GM19438 (cell line): Measurements from ENCODE around the gene PIPOX.
"Not testable (repeated sequence)": the region's sequence is repeated elsewhere in the genome, so short reads cannot be mapped to it uniquely, and the experiment has no call there.

ENCODE experiments used
- ATAC-seq: cut with Tn5 transposase; IDR thresholded peaks from one replicate; pipeline ENCODE4 v1.9.1; 2021; ENCODE audit warnings: low read depth; ENCODE audit not compliant: unreplicated experiment

The PIPOX gene

DNA sequence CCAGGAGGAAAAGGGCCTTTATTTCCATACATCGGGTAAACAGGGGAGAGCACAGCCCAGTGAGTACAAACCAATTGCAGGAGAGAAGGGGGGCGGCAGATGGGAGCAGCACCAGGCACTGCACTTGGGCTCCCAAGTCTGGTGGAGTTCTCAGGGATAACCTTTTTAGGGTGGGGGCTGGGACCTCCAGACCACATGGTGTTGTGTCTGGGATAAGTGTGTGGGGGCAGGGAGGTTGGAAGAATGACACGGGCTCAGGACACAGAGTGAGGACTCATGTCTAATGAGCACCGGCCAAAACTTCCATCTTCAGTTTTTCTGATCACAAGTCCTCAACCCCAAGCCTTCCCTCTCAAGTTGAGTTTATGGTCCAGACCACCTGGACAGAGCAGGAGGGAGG lies 30.6 kb downstream of the PIPOX start:
- ATAC-seq = no peak

GRCh38 chr17:29074488-29074887 lies 31.5 kb downstream of the PIPOX start:
- ATAC-seq = no peak

GRCh38 chr17:29076087-29076486 lies 33.1 kb downstream of the PIPOX start:
- ATAC-seq = no peak

DNA sequence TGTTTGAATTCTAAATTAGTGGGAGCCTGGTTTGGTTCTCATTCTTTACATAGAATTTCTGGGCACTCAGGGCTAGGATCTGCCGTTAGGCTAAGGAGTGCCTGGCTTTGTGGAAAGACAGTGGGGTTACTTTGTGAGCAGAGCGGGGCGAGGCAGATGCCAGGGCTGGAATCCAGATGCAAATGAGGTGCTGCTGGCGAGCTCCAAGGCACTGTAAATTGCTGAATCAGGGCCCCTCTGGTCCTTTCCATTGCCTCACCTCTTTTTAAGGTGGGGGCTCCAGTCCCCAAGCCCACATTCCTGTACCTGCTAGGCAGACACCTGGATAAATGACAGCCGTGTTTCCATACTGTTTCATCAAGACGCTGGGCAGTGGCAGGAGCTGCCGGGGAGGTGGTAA lies 33.8 kb downstream of the PIPOX start:
- ATAC-seq = no peak

- no peak for ATAC-seq
Observed at GRCh38 chr17:29077320-29077719, 34.4 kb downstream of the PIPOX start.

GRCh38 chr17:29078183-29079045 lies 35.5 kb downstream of the PIPOX start:
- ATAC-seq = no peak

DNA sequence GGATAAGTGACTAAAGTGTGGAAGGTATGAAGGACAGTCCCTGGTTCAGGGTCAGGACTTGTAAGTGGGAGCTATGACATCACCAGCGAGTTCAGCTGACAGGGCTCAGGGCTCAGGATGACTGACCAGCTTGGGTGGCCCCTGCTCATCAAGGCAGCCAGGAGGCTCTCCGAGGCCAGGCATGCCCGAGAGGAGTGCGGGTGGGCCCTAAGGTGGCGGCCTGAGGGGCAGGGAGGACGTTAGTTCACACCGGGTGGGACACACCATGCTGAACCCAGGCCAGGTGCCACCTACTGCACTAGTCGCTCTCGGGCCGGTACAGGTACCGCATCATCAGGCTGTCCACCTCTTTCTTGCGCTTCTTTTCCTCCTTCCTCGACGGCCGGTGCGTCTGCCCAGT lies 36.5 kb downstream of the PIPOX start:
- no peak for ATAC-seq

- ATAC-seq = no peak
Observed at GRCh38 chr17:29079887-29080286, 36.9 kb downstream of the PIPOX start.

- no peak for ATAC-seq
Observed at GRCh38 chr17:29080323-29080722, 37.4 kb downstream of the PIPOX start.

GRCh38 chr17:29080965-29081364 lies 38.0 kb downstream of the PIPOX start:
- ATAC-seq = no peak

GRCh38 chr17:29084541-29085146 lies 41.7 kb downstream of the PIPOX start:
- no peak for ATAC-seq

GRCh38 chr17:29085223-29085622 lies 42.3 kb downstream of the PIPOX start:
- no peak for ATAC-seq

DNA sequence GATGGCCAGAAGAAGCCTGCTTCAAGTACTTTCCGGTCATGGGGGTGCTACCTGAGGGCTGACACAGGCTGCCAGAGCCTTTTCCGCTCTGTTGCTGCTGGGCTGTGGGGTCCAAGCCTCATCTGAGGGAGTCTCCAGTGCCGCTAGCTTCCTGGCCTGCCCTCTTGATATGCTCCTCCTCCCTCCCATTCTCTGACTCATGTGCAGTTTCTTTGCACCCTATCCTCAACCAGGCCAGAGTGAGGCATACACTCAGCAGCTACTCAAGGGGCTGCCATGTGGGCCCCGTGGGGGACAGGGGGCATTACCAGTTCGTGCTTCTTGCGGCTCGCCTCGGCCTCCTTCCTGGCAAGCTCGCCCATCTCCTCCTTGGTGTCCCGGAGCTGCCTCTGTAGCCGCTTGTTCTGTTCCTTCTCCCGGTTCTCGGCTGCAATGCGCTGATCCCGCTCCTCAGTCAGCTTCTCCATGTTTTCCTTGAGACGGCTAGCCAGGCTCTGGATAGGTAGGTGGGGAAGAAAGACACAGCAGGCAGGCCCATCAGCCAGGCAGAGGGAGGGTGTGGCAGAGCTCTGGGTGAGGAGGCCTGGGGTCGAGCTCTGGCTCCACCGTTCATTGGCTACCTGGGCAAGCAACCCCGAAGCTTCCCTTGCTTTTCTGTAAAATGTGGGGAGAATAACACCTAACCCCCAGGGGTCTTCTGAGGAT lies 43.8 kb downstream of the PIPOX start:
- ATAC-seq = no peak

GRCh38 chr17:29088782-29089181 lies 45.8 kb downstream of the PIPOX start:
- not testable (repeated sequence) for ATAC-seq

DNA sequence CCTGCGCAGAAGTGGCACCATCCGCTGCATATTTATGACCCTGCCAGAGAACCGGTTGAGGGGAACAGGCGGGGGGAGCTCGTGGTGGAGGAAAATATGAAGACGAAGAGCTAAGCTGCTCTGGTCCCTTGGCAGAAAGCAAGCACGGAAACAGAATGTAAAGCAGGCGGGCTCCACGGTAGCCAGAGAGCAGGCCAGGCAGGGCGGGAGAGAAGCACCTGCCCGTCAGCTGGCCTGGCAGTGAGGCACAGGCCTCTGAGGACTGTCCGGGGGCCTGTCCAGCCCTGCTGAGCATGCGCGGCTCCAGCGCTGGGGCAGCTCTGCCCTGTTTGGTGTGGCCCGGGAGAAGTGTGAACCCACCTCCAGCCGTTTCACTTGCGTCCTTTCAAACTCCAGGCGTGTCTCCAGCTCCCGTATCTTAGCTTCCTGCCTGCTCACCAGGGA lies 46.7 kb downstream of the PIPOX start:
- no peak for ATAC-seq

- ATAC-seq = no peak
Observed at GRCh38 chr17:29090108-29090507, 47.2 kb downstream of the PIPOX start.

DNA sequence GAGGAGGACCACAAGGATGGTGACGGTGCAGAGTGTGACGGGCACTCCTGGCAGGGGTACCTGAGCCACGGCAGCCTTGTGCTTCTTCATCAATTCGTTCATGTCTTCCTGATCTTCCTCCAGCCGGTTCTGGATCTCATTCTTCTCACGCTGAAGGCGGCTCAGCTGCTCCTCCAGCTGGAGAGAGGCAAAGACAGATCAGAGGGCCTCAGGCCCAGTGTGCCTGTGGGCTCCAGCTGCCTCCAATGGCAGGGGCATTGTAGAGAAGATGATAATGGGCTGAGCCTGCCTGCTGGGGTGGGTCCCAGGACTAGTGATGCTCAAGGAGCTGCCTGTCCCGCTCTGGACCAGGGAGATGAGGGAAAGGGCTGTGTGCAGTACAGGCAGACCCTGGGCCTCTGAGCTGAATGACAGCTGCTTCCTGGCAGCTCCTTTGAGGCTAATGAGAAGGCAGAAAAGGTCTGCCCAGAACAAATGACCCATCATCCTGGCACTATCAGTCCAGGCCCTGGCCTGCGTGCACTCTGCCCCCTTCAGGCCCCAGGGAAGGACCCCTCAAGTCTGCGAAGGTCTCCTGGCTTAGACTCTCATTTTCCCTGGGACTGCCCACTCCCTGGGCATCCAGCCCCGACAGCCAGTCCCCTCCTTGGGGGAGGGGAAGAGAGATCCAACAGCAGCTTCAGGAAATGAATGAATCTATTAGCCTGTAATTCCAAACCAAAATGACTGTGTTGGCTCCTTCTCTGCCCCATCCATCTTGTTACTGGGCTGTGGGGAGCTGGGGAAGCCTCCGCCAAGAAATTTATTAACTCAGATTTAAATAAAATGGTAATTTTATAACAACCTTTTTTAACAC lies 48.0 kb downstream of the PIPOX start:
- ATAC-seq = no peak

DNA sequence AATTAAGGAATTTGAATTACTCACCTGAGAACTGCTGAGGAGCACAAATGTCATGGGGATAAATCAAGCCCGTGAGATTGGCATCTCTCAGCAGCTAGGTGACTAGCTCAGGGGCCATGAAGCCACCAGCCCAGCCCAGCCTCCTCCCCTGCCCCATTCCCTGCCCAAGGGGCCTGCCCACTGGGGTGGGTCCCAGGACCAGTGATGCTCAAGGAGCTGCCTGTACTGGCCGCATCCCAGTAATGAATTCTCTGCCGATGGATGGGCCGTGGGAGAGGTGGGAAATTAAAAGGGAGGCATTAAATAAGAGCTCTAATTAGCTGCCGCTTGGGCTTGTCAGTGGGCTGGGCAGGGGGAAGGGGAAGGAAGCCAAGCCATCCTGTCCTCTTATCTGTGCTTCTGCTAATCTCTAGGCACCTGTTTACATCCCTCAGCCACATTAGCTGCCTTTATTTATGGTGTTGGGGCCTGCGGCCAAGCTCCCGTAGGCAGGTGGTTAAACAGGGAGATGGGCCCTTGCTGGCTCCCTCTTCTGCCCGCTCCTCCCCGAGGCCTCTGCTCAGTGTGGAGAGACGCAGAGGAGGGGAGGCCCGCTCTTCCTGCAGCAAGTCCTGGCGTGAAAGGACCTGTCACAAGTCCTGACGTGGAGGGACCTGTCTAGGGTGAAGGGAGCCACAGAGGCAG lies 48.8 kb downstream of the PIPOX start:
- ATAC-seq = no peak

DNA sequence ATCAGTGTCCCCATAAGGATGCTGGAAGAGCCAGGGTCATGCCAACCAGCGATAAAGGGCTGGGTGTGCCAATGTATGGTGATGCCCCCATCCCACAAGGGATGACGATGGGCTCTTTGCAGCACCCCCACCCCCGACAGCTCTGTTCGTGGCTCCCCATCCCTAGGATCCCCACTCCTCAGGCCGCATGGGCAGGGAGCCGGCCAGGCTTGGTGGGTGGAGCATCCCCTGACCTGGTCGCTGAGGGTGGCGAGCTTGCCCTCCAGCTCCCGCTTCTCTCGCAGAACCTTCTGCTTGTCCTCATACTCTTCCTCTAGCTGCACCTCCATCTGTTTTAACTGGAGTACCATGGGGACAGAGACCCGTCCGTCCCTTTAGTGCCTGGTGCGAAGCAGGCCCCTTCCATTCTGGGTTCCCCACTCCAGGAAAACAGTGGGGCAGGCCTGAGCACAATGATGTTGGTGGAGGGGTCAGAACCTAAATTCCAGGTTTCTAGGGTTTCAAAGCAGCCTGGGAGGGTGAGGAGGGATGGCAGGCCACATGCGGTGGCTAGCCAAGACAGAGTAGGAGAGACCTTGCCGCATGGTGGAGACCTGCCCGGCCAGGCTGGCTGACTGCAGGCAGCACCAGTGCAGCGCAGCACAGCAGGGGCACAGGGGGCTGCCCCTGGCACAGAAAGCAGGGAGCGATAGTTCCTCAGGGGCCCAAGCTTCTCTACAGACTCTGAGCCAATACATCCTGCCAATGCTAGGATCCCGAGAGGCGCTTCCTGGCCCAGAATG lies 50.3 kb downstream of the PIPOX start:
- ATAC-seq = no peak
